Limb (tissue), 2 donors: ENCODE measurements around the gene FOXC2.

Source experiments
- DNase-seq, 2 donors: peaks; one replicate each; pipeline ENCODE4 v3.0.0-alpha.2; 2016; ENCODE audit errors: extremely low spot score in 2 of 2

The FOXC2 gene

GRCh38 chr16:86611941-86612340 is 45.3 kb downstream of the FOXC2 start:
- no peak for DNase-seq

GRCh38 chr16:86614699-86615098 is 48.1 kb downstream of the FOXC2 start:
- DNase-seq: no peak

DNA sequence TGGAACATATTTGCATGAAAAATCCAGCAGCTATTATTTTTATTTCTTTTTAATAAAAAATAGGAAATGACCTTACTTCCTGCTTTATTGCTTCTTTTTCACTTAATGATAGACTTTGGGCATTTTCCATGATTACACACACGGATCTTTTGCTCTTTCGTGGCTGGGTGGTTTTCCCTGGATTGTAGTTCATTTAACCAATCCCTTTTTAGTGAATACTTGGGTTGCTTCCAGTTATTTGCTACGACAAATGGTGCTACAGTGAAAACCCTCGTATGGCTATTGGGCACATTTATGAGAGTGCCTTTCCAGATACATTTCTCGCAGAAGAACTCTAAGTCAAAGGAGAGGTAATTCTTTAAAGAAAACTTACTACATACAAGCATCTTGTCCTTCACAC is 50.3 kb downstream of the FOXC2 start:
- DNase-seq: no peak

- DNase-seq: no peak
Observed at GRCh38 chr16:86618431-86619238, 52.0 kb downstream of the FOXC2 start.
